Upper lobe of left lung (tissue), 4 donors: Measurements from ENCODE around the gene FGD2.

Experiments
- POLR2A ChIP-seq, 4 donors: fragments of 450-650 bp; IDR thresholded peaks; one replicate each; pipeline ENCODE4 v1.5.1; 2016 to 2017; ENCODE audit warnings: antibody characterized with exemption in 4 of 4, mild to moderate bottlenecking in 2 of 4
- TF ChIP-seq, protein P1 (sequence below), 6 experiments: fragments of 450-650 bp in 4 of 6; fragments of 200-600 bp in 2 of 6; sonication (generic) in 2 of 6; IDR thresholded peaks; one replicate each; pipeline ENCODE4 v1.5.1; 2016 to 2019; ENCODE audit warnings: antibody characterized with exemption in 6 of 6

DNA sequence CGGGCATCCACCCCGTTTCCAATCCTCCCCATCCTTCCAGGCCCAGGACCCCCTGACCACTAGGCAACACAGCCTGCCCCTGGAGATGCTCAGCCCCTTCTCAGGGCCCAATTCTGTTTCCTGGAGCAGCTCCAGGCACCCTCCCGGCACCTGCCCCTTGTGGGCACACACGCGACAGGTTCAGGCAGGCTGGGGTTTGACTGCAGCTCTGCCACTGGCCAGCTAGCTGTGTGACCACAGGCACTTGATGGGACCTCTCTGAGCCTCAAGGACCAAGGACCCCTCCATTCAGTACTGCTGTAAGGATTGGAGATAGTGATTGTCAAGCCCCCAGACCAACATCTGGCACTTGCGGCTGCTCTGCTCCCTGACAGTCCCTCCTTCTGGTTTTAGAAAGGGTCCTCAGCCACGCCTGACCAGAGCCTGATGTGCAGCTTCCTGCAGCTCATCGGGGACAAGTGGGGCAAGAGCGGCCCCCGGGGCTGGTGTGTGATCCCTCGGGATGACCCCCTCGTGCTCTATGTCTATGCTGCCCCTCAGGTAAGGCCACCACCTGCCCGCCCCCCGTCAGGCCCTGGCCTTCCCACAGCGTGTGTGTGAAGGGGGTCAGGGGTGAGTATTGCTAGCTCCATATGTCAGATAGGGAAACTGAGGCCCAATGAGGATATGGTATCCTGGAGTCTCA, 21.7 kb downstream of the FGD2 start:
- TF ChIP-seq, protein P1, sequence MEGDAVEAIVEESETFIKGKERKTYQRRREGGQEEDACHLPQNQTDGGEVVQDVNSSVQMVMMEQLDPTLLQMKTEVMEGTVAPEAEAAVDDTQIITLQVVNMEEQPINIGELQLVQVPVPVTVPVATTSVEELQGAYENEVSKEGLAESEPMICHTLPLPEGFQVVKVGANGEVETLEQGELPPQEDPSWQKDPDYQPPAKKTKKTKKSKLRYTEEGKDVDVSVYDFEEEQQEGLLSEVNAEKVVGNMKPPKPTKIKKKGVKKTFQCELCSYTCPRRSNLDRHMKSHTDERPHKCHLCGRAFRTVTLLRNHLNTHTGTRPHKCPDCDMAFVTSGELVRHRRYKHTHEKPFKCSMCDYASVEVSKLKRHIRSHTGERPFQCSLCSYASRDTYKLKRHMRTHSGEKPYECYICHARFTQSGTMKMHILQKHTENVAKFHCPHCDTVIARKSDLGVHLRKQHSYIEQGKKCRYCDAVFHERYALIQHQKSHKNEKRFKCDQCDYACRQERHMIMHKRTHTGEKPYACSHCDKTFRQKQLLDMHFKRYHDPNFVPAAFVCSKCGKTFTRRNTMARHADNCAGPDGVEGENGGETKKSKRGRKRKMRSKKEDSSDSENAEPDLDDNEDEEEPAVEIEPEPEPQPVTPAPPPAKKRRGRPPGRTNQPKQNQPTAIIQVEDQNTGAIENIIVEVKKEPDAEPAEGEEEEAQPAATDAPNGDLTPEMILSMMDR (IDR thresholded peaks at IDR 0.05): no peak
- TF ChIP-seq POLR2A (IDR thresholded peaks at IDR 0.05): no peak
